Measurements from ENCODE around the gene CPLANE2.

CPLANE2 gene

DNA sequence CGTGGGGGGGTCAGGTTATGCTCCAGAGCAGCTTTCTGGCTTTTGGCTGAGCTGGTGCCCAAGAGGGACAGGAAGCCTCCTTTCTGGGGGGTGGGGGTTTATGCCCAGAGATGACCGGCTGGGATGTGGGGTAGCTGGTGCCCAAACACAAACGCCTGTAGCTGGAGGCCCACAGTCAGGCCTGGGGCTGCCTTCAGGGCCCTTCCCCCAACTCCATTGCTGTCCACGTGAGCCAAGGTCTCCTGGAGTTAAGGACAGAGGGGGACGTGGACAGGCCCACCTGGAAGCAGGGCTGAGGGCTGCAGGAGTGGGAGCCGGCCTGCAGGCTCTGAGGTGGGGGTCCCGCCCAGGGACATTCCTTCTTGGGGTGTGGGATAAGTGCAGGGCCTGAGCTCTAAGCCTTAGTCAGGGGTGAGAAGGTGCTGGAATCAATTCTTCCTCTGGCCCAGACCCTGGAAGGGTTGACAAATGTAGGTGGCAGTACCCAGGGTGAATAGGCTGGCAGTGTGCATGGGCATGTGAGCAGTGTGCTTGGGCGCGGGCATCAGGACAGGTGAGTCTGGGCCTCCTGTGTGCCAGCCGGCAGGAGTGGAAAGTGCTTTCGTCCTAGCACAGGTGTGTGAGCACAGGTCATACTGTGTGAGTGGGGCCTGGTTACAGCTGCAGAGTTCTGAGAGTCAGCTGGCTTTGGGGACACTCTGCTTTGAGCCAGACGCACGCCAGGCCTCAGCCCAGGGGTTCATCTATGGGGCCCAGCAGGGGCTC, 6.8 kb downstream of the CPLANE2 start:
- TF ChIP-seq RAD21 (IDR thresholded peaks at IDR 0.05; ENCODE audit: low read depth): no peak
- no peak for TF ChIP-seq NFIC (IDR thresholded peaks at IDR 0.05)
- no peak for TF ChIP-seq ZBTB7A (IDR thresholded peaks at IDR 0.05; ENCODE audit: low read depth)
- TF ChIP-seq FOXM1 (IDR thresholded peaks at IDR 0.05; ENCODE audit: borderline replicate concordance, low read depth): no peak
- TF ChIP-seq CREB1 (IDR thresholded peaks at IDR 0.05; ENCODE audit: low read depth): no peak
- TF ChIP-seq EGR1 (IDR thresholded peaks at IDR 0.05): no peak
- TF ChIP-seq, protein P1, sequence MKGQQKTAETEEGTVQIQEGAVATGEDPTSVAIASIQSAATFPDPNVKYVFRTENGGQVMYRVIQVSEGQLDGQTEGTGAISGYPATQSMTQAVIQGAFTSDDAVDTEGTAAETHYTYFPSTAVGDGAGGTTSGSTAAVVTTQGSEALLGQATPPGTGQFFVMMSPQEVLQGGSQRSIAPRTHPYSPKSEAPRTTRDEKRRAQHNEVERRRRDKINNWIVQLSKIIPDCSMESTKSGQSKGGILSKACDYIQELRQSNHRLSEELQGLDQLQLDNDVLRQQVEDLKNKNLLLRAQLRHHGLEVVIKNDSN (IDR thresholded peaks at IDR 0.05): no peak
- TF ChIP-seq CEBPB (IDR thresholded peaks at IDR 0.05): no peak
- no peak for TF ChIP-seq EP300 (IDR thresholded peaks at IDR 0.05; ENCODE audit: borderline replicate concordance)

DNA sequence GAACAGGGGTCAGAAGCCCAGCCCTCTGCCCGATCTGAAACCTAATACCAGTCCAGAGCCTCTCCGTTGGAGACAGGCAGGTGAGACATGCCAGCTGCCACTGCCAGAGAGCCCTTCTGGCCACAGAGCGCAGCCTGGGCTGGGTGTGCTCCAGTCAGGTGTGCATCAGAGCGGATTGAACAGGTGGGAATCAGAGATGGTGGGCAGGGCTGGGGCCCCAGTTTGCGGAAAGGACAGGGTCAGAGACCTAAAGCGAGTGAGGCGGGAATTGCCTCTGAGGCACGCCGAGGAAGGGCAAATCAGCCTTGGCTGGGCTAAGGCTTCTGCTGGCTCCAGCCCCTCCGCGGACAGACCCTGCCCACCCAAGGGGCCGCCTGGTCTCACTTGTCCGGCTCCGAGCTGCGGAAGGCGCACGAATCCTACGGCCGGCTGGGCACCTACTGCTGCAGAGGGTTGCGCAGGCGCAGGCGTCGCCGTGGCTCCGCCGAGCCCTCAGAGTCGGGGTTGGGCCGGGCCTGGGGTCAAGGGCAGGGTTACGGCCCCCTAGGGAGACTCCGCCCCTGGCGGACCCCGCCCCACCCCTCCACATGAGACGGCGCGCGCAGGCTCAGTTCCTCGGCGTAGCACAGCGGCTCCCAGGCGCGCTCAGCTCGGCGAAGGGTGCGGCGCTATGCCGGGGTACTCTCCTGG, 10.3 kb downstream of the CPLANE2 start:
- TF ChIP-seq, protein P2, sequence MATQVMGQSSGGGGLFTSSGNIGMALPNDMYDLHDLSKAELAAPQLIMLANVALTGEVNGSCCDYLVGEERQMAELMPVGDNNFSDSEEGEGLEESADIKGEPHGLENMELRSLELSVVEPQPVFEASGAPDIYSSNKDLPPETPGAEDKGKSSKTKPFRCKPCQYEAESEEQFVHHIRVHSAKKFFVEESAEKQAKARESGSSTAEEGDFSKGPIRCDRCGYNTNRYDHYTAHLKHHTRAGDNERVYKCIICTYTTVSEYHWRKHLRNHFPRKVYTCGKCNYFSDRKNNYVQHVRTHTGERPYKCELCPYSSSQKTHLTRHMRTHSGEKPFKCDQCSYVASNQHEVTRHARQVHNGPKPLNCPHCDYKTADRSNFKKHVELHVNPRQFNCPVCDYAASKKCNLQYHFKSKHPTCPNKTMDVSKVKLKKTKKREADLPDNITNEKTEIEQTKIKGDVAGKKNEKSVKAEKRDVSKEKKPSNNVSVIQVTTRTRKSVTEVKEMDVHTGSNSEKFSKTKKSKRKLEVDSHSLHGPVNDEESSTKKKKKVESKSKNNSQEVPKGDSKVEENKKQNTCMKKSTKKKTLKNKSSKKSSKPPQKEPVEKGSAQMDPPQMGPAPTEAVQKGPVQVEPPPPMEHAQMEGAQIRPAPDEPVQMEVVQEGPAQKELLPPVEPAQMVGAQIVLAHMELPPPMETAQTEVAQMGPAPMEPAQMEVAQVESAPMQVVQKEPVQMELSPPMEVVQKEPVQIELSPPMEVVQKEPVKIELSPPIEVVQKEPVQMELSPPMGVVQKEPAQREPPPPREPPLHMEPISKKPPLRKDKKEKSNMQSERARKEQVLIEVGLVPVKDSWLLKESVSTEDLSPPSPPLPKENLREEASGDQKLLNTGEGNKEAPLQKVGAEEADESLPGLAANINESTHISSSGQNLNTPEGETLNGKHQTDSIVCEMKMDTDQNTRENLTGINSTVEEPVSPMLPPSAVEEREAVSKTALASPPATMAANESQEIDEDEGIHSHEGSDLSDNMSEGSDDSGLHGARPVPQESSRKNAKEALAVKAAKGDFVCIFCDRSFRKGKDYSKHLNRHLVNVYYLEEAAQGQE (IDR thresholded peaks at IDR 0.05; ENCODE audit: low read depth): no peak
- TF ChIP-seq CREB1 (IDR thresholded peaks at IDR 0.05; ENCODE audit: low read depth) (no peak), FOXM1 (IDR thresholded peaks at IDR 0.05; ENCODE audit: borderline replicate concordance, low read depth) (no peak), TAF1 (IDR thresholded peaks at IDR 0.05; ENCODE audit: low read depth) (no peak), NFIC (IDR thresholded peaks at IDR 0.05) (no peak), YY1 (IDR thresholded peaks at IDR 0.05; ENCODE audit: low read depth) (no peak), TCF12 (IDR thresholded peaks at IDR 0.05; ENCODE audit: low read depth) (no peak), EP300 (IDR thresholded peaks at IDR 0.05; ENCODE audit: borderline replicate concordance) (no peak), CEBPB (IDR thresholded peaks at IDR 0.05) (no peak), ZBTB7A (IDR thresholded peaks at IDR 0.05; ENCODE audit: low read depth) (no peak)
- TF ChIP-seq, protein P1 (IDR thresholded peaks at IDR 0.05): no peak
- TF ChIP-seq, protein P3, sequence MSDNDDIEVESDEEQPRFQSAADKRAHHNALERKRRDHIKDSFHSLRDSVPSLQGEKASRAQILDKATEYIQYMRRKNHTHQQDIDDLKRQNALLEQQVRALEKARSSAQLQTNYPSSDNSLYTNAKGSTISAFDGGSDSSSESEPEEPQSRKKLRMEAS (IDR thresholded peaks at IDR 0.05): no peak

DNA sequence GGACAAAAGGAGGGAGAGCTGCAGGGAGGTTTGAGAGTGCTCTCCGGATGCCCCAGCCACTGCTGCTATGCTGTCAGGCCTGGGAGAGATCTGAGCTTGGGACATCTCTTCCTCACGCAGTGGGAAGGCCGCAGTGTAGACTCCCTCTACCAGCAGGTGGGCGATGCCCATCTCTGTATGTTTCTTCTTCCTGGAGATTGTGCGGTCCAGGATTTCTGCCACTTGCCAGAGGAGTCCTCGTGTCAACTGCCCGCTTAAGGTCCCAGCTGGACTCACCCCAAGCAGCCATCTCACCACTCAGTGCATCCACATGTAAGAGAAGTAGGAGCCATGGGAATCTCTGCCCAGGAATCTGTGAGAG, 10.9 kb downstream of the CPLANE2 start:
- TF ChIP-seq, protein P1 (IDR thresholded peaks at IDR 0.05): no peak
- TF ChIP-seq NFIC (IDR thresholded peaks at IDR 0.05) (no peak), CREB1 (IDR thresholded peaks at IDR 0.05; ENCODE audit: low read depth) (no peak), ZBTB7A (IDR thresholded peaks at IDR 0.05; ENCODE audit: low read depth) (no peak), FOXM1 (IDR thresholded peaks at IDR 0.05; ENCODE audit: borderline replicate concordance, low read depth) (no peak), TAF1 (IDR thresholded peaks at IDR 0.05; ENCODE audit: low read depth) (no peak), EP300 (IDR thresholded peaks at IDR 0.05; ENCODE audit: borderline replicate concordance) (no peak), RAD21 (IDR thresholded peaks at IDR 0.05; ENCODE audit: low read depth) (no peak), YY1 (IDR thresholded peaks at IDR 0.05; ENCODE audit: low read depth) (no peak), EGR1 (IDR thresholded peaks at IDR 0.05) (no peak), CEBPB (IDR thresholded peaks at IDR 0.05) (no peak), TEAD4 (IDR thresholded peaks at IDR 0.05) (no peak), TCF12 (IDR thresholded peaks at IDR 0.05; ENCODE audit: low read depth) (no peak)
- TF ChIP-seq, protein P3 (IDR thresholded peaks at IDR 0.05): no peak
- TF ChIP-seq, protein P2 (IDR thresholded peaks at IDR 0.05; ENCODE audit: low read depth): no peak

DNA sequence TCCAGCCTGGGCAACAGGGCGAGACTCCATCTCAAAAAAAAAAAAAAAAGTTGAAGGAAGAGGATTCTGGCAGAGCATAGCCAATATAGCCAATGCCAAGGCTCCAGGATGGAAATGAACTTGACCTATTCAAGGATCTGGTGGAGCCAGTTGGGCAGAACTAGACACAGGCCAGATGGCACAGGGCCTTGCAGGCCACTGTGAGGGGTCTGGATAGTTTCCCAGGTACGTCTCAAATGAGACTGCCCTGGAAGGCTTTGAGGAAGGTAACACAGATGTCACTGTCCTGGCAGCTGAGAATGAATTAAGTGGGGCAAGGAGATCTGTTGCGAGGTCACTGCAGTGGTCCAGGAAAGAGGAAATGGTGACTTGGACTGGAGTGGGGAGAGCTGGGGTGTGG, 12.5 kb downstream of the CPLANE2 start:
- TF ChIP-seq CREB1 (IDR thresholded peaks at IDR 0.05; ENCODE audit: low read depth) (no peak), CEBPB (IDR thresholded peaks at IDR 0.05) (no peak), EP300 (IDR thresholded peaks at IDR 0.05; ENCODE audit: borderline replicate concordance) (no peak), RAD21 (IDR thresholded peaks at IDR 0.05; ENCODE audit: low read depth) (no peak), FOXM1 (IDR thresholded peaks at IDR 0.05; ENCODE audit: borderline replicate concordance, low read depth) (no peak), ZBTB7A (IDR thresholded peaks at IDR 0.05; ENCODE audit: low read depth) (no peak), TAF1 (IDR thresholded peaks at IDR 0.05; ENCODE audit: low read depth) (no peak), TEAD4 (IDR thresholded peaks at IDR 0.05) (no peak), TCF12 (IDR thresholded peaks at IDR 0.05; ENCODE audit: low read depth) (no peak)
- TF ChIP-seq, protein P3 (IDR thresholded peaks at IDR 0.05): no peak

Measured in Ishikawa (cell line).